ENCODE results near the gene TRIP10. TPM values are rescaled to one million over a fixed set of nuclear protein-coding genes. Genes with fewer than 3 reads are reported as not detected.

The TRIP10 gene
- total and polyA plus RNA-seq, 2 of the 13 experiments (the other 11 are each of a cell fraction or from before 2014, with no cell fraction given) = 32.5 to 33.2 TPM

- TF ChIP-seq GABPB1 (CRISPR knock-in tag; IDR thresholded peaks at IDR 0.05) (peak; percentile 75), E2F1 (CRISPR knock-in tag; IDR thresholded peaks at IDR 0.05) (no peak), FOXA1 (IDR thresholded peaks at IDR 0.05) (no peak), FOXA1 (CRISPR knock-in tag; IDR thresholded peaks at IDR 0.05) (no peak), EED (CRISPR knock-in tag; IDR thresholded peaks at IDR 0.05) (no peak), HOXA7 (CRISPR knock-in tag; IDR thresholded peaks at IDR 0.05) (no peak), ZNF501 (CRISPR knock-in tag; IDR thresholded peaks at IDR 0.05) (no peak), MLLT10 (CRISPR knock-in tag; IDR thresholded peaks at IDR 0.05) (no peak), ZNF737 (CRISPR knock-in tag; IDR thresholded peaks at IDR 0.05; ENCODE audit: borderline replicate concordance) (no peak), ZBTB33 (CRISPR knock-in tag; IDR thresholded peaks at IDR 0.05) (no peak), TAF15 (IDR thresholded peaks at IDR 0.05; ENCODE audit: low read depth, low read length, poor library complexity, severe bottlenecking) (no peak), ZUFSP (CRISPR knock-in tag; IDR thresholded peaks at IDR 0.05; ENCODE audit: borderline replicate concordance) (no peak), GLI4 (CRISPR knock-in tag; IDR thresholded peaks at IDR 0.05; ENCODE audit: borderline replicate concordance) (no peak), KDM1A (CRISPR knock-in tag; IDR thresholded peaks at IDR 0.05) (no peak), MTERF4 (CRISPR knock-in tag; IDR thresholded peaks at IDR 0.05) (no peak), CSRNP2 (CRISPR knock-in tag; conservative IDR thresholded peaks at IDR 0.05; ENCODE audit: low read depth) (no peak), ETV5 (CRISPR knock-in tag; IDR thresholded peaks at IDR 0.05; ENCODE audit: borderline replicate concordance) (peak; percentile 68; the same call in 1 of the 2 replicates), NCOR1 (IDR thresholded peaks at IDR 0.05; ENCODE audit: borderline replicate concordance, low read length) (no peak), ZNF276 (CRISPR knock-in tag; IDR thresholded peaks at IDR 0.05; ENCODE audit: low read depth) (no peak), MED8 (CRISPR knock-in tag; IDR thresholded peaks at IDR 0.05; ENCODE audit: insufficient replicate concordance) (no peak)
These were observed 1.3 kb downstream of the TRIP10 start (continued) for GRCh38 chr19:6740589-6741343.

Measured in HepG2 (cell line).